Stimulated activated CD4-positive, alpha-beta T cell treated with anti-CD3 and anti-CD28 coated beads, Interleukin-4, amount 100 ng/mL, for 48 hours (primary cell): ENCODE results near the gene UCKL1.
"Not testable (repeated sequence)": the region's sequence is repeated elsewhere in the genome, so short reads cannot be mapped to it uniquely, and the experiment has no call there.

Experiments used
- DNase-seq, 2 donors: peaks; one replicate each; pipeline ENCODE4 v3.0.0-alpha.2; 2020; ENCODE audit warnings: low read depth in 2 of 2

The UCKL1 gene

DNA sequence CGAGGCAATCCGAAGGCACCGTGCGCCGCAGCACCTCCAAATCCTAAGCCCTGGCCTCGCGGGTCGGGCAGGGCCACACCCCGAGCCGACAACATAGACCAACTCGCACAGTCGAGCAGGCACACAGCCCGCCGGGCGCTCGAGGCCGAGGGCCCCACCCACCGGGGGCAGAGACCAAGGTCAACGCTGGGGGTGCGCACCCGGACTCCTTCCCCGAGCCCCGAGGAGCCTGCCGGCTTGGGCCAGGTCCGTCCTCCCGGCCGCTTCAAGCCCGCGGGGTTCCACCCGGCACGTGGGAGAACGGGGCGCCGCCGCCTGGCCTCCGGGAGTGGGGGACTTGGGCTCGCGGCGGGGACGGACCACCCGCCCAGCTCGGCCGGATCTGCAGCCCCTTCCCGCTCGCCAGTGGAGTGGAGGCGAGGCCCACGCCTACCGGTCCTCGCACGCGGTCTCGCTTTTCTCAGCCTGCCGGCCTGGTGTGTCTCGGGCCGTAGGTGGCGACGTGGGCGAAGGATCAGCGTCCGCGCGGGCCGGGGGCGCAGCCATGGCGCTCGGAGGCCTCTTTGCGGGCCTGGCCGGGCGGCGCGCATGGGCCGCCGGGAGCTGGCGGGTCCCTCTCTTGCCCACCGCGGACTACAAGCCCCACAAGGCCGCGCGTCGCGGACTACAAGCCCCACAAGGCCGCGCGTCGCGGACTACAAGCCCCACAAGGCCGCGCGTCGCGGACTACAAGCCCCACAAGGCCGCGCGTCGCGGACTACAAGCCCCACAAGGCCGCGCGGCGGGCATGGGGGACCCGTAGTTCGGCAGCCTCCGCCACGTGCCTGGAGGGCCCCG, at the start of gene UCKL1:
TSS of gene UCKL1 (minus strand) at position 590 of the 837 bp plus-strand sequence. CDS start at position 546, 44 bp downstream.
- peak; percentile 84 to 88 for DNase-seq

DNA sequence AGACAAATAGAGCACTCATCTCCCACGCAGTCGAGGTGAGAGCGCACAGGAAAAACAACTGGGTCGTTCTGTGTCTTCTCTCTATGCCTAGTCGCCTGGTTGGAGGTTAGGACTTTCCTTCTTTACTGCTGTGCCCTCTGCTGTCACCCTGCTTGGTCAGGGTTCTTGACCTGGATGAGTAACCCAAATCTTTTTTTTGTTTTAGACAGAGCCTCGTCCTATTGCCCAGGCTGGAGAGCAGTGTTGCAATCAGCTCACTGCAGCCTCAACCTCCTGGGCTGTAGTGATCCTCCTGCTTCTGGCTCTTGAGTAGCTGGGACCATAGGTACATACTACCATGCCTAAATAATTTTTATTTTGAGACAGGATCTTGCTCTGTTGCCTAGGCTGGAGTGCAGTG, 49.2 kb upstream of the UCKL1 start:
- no peak for DNase-seq

- no peak for DNase-seq
Measured at GRCh38 chr20:64003960-64004725, 47.9 kb upstream of the UCKL1 start.

DNA sequence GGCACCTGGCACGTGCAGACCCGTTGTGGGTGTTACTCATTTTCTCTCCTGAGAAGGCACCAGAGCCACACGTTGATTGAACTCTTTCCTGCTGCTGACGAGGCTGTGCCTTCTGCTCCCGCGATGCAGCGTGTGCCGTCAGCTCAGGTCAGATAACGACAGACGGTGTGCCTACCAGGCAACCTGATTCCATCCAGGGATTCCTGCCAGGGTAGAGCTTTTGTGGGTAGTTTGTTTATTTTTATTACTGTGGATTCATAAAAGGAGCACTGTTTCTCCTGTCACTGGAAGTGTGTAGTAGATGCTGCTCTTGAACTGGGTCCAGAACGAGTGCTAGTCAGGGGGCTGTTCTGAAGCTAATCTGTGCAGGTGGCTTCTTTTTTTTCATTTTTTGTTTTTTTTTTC, 45.4 kb upstream of the UCKL1 start:
- no peak for DNase-seq

GRCh38 chr20:64000906-64001305, 44.7 kb upstream of the UCKL1 start:
- no peak for DNase-seq

- no peak for DNase-seq
Measured at GRCh38 chr20:63982937-63983336, 26.7 kb upstream of the UCKL1 start.

DNA sequence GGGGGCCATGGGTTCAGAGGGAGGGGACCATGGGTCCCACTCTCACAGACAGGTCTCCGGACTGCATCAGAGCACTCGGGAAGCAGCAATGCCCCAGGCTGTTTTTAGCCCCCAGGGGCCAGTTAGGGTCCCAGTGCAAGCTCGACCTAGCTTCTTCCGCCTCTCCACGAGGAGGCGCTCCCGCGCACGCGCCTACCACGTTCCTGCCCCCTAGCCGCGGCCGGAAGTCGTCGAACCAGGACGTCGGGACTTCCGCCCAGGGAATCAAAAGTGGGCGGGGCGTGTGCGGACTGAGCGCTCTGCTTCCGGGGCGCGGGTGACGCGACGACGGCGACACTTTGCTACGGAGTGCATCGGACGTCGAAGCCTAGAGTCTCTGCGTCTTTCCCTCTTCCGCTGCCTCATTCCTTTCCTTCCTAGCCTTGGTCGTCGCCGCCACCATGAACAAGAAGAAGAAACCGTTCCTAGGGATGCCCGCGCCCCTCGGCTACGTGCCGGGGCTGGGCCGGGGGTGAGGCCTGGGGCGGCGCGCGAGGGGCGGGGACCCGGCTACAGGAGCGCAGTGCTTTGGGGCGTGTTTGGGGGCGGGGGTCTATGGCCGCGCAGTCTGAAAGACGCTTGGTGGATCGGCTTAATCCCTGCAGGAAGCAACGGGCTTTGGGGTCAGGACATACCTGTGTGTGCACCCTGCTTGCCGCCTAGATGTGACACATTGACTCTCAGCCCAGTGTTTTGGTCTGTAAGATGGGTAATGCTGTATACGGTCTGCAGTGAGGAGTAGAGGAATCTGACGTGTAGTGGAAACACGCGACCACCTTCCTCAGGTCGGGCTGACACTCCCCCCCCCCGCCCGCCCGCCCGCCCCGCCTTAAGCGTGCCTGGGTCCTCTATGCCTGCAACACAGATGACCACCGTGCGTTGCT, 24.9 kb upstream of the UCKL1 start, which contains the start of gene PRPF6:
TSS of gene PRPF6 (plus strand) at position 327 of the 923 bp plus-strand sequence. CDS start at position 441, 114 bp downstream.
- peak; percentile 92 to 95 for DNase-seq

GRCh38 chr20:63980317-63980805, 24.1 kb upstream of the UCKL1 start:
- DNase-seq: no peak

DNA sequence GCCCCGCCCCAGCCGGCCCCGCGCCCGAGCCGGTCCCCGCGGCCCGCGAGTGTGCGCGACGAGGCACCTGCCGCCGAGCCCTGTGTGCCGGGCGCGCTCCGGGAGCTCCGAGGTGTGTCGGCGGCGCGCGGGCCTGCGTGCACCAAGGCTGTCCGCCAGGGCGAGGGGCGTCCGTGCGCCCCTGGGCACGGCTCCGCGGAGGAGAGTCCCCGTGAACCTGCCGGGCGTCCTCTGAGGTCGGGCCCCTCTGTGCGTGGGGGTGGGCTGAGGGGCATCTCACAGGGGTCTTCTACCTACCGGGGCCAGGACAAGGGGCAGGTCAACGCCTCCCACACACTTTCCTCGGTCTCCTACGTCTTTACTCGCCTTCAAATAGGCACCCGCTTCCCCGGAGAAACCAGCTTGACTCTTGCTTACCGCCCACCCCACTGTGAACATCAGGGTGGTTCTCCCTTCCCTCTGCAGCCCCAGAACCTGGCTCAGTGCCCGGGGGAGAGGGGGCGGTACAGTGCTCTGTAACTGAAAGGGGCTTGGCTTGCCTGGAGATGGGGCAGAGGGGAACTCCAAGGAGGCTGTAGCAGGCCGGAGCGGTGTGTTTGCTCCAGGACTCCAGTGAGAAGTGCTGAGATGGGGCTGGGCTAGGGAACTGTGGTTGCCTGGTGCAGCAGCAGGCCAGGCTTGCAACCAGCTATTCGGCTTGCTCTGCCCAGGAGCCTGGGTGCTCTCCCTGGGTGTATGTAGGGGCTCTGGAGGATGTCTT, 23.5 kb upstream of the UCKL1 start, which contains the start of gene SAMD10:
TSS of gene SAMD10 (minus strand) at position 86 of the 760 bp plus-strand sequence. CDS start 175 bp downstream, outside the sequence.
- DNase-seq: peak; percentile 79 to 81

DNA sequence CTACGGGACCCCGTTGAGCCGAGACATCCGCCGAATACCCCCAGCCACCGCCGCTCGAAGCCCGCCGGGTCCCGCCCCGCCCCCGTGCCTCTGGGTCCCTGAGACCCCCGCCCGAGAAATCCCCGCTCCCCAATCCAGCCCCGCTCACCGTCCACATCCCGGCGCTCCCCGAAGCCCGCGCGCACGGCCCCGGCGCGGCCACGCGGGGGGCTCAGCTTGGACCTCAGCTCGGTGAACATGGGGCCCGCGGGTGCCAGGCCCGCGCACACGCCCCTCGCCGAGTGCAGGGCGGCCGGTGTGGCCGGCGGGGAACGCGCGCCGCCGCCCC, 23.0 kb upstream of the UCKL1 start:
- no peak for DNase-seq

DNA sequence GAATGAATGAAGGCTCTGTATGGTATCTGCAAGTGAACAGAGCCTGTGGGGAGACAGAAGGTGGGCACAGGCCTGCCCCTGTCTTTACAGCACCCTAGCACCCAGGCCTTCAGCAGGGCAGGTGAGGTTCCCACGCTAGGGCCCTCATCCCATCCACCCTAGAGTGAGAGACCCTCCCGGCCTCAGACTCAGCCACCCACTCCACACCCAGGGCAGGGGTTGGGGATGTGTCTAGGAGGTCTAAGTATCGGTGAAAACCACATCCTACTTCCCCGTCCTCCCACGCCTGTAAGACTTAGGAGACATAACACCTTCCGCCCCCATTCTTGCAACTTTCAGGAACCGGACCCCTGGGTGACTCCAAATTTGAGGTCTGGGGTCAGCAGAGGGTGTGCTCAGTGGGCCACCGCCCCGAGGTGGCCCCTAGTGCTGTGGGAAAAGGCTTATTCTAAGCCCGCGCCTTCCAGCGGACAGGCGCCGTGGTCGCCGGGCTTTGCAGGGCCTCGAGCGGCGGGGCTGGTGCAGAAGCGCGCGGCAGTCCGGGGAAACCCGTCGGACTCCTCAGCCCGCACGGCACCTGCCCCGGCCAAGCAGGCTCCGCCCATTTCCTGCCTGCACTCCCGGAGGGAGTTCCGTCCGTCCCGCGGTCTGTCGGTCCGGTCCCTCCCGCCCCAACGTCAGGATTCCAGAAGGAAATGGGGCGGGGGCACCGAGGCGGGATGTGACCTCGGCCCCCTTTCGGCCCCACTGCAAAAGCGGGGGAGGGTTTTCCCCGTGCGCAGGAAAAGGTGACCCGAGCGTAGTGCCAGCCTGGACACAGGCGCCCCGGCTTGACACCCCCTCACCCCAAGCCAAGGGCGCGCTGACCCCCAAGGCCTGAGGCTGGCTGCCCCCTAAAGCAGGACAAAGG, 22.4 kb upstream of the UCKL1 start:
- peak; percentile 35 to 61 for DNase-seq

GRCh38 chr20:63977739-63978276, 21.6 kb upstream of the UCKL1 start:
- DNase-seq: peak in 1 of 2 donors; percentile 38

DNA sequence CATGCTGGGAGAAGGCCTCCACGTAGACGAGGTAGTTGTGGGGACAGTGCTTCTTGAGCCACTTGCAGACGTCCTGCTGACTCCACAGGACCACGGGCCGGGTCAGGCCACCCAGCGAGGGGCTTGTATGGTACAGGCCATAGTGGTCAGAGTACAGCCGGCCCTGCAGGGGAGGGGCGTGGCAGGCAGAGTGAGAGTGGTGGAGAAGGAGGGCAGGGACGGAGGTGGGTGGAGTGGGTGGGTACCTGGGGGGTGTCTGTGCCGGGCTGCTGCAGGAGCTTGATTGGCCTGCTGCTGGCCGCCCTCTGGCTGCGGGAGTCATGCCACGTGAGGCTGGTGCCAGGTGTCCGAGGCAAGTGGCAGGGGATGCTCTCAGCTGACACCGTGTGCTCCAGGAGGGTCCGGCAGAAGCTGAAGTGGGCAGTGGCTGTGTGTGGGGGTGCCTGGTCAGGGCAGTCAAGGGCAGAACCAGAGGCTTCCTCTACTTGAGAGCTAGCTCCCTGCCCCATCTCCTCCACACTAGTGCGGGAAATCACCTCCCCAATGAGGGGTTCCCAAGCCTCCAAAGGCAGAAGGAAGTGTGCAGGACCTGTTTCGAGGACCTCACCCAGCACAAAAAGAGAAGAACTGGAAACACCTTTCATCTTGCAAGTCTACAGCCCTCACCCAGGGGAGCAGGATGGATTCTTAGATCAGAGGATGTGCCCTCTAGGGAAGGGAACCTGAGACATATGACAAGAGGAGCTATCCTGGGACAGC, 20.9 kb upstream of the UCKL1 start:
- DNase-seq: no peak

DNA sequence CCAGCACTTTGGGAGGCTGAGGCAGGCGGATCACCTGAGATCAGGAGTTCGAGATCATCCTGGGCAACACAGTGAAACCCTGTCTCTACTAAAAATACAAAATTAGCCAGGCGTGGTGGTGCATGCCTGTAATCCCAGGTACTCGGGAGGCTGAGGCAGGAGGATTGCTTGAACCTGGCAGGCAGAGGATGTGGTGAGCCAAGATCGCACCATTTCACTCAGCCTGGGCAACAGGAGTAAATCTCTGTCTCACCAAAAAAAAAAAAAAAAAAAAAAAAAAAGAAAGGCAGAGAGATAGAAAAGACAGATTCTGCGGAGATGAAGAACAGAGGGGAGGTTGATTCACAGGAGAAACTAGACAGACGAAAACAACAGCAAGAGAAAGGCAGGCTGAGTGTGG, 20.3 kb upstream of the UCKL1 start:
- DNase-seq: not testable (repeated sequence)

DNA sequence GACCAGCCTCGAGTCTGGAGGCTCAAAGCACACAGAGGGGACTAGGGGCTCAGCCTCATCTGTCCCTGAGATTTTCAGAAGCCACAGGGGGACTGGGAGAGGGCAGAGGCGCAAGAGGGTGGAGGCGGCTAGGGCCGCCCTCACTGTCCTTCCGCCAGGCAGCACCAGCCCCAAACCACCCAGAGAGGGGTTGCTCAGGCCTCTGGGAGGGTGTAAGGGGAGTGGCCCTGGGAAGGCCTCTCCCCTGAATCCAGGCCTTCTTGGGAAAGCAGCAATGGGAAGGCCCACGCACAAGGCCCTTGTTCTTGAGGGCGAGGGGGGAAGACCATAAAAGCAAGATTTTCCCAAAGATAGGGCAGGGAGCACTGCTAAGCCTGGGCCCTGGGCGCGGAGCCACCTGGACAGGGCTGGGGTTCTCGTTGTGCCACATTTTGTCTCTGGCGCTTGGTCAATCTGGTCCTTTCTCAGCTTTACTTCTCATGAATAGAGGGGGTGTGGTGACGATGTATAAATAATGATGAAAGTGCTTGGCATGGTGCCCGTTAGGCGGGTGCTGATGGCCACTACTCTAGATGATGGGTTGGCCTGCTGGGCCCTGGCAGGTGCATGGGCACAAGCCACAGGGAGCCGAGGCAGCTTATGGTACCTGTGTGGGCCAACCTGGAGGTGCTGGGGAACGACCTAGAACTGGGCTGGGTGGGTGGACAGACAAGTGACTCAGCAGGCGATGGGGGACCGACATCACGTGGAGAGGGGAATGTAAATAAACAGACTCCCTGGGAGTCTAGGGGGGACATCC, 18.4 kb upstream of the UCKL1 start:
- no peak for DNase-seq

GRCh38 chr20:63973636-63974401, 17.6 kb upstream of the UCKL1 start:
- DNase-seq: peak; percentile 68 to 76

- DNase-seq: no peak
Measured at GRCh38 chr20:63973160-63973479, 16.9 kb upstream of the UCKL1 start.
